Neutrophil (primary cell): ENCODE data around the gene TRAF3.
"Not testable (repeated sequence)": the region's sequence is repeated elsewhere in the genome, so short reads cannot be mapped to it uniquely, and the experiment has no call there.

Experiments used
- H3K27ac ChIP-seq: fragments of 200-600 bp; sonication (generic); 2 replicates; pipeline ENCODE4 v1.5.1; 2016; ENCODE audit warnings: mild to moderate bottlenecking, moderate library complexity
- H3K27me3 ChIP-seq: fragments of 200-600 bp; sonication (generic); 2 replicates; pipeline ENCODE4 v1.6.0; 2016; ENCODE audit warnings: mild to moderate bottlenecking
- H3K36me3 ChIP-seq: fragments of 200-600 bp; sonication (generic); 2 replicates; pipeline ENCODE4 v1.5.1; 2017
- H3K4me1 ChIP-seq, 2 experiments: fragments of 200-600 bp in 1 of 2; sonication (generic) in 1 of 2; 1 replicate in 1 of 2; 2 replicates in 1 of 2; pipeline versions ENCODE4 v1.5.1 to v1.6.1; 2013 to 2016; ENCODE audit warnings: low read depth in 1 of 2, low read length in 1 of 2, mild to moderate bottlenecking in 1 of 2, moderate library complexity in 1 of 2; ENCODE audit not compliant: control insufficient read depth in 1 of 2, insufficient read depth in 1 of 2
- H3K4me3 ChIP-seq, 2 experiments: fragments of 200-600 bp in 1 of 2; sonication (generic) in 1 of 2; 1 replicate in 1 of 2; 2 replicates in 1 of 2; pipeline ENCODE4 v1.5.1; 2013 to 2016; ENCODE audit warnings: low read depth in 1 of 2, low read length in 1 of 2, mild to moderate bottlenecking in 1 of 2, moderate library complexity in 1 of 2
- H3K9me3 ChIP-seq: fragments of 200-600 bp; sonication (generic); 2 replicates; pipeline ENCODE4 v1.5.1; 2016
- TF ChIP-seq, protein P1 (sequence below): fragments of 200-600 bp; sonication (generic); IDR thresholded peaks from 2 replicates; pipeline ENCODE4 v1.5.1; 2016; ENCODE audit warnings: antibody characterized with exemption

TRAF3 gene

GRCh38 chr14:102817942-102818940, 41.0 kb downstream of the TRAF3 start:
- H3K9me3 ChIP-seq, result no peaks in the 10 kb centered on the region
- H3K4me1 ChIP-seq, result peaks cover 8 to 21% of the 10 kb centered on the region in 2 experiments
- no peaks in the 10 kb centered on the region for H3K27me3 ChIP-seq
- TF ChIP-seq, protein P1, sequence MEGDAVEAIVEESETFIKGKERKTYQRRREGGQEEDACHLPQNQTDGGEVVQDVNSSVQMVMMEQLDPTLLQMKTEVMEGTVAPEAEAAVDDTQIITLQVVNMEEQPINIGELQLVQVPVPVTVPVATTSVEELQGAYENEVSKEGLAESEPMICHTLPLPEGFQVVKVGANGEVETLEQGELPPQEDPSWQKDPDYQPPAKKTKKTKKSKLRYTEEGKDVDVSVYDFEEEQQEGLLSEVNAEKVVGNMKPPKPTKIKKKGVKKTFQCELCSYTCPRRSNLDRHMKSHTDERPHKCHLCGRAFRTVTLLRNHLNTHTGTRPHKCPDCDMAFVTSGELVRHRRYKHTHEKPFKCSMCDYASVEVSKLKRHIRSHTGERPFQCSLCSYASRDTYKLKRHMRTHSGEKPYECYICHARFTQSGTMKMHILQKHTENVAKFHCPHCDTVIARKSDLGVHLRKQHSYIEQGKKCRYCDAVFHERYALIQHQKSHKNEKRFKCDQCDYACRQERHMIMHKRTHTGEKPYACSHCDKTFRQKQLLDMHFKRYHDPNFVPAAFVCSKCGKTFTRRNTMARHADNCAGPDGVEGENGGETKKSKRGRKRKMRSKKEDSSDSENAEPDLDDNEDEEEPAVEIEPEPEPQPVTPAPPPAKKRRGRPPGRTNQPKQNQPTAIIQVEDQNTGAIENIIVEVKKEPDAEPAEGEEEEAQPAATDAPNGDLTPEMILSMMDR, result no peak
- peak overlapping the region; percentile 21 for H3K27ac ChIP-seq
- H3K4me3 ChIP-seq, result no peak overlapping the region
- H3K36me3 ChIP-seq, result no peaks in the 10 kb centered on the region

- Histone ChIP-seq H3K4me3 (no peak overlapping the region), H3K27me3 (no peaks in the 10 kb centered on the region), H3K27ac (peak overlapping the region; percentile 17), H3K9me3 (no peaks in the 10 kb centered on the region), H3K4me1 (peaks cover 8 to 21% of the 10 kb centered on the region in 2 experiments), H3K36me3 (no peaks in the 10 kb centered on the region)
- TF ChIP-seq, protein P1, result no peak
These were observed 42.0 kb downstream of the TRAF3 start for GRCh38 chr14:102819176-102819628.

GRCh38 chr14:102819747-102820330, 42.6 kb downstream of the TRAF3 start:
- no peaks in the 10 kb centered on the region for H3K36me3 ChIP-seq
- no peaks in the 10 kb centered on the region for H3K9me3 ChIP-seq
- no peak overlapping the region for H3K27ac ChIP-seq
- H3K27me3 ChIP-seq, result no peaks in the 10 kb centered on the region
- TF ChIP-seq, protein P1, result no peak
- peaks cover 8 to 21% of the 10 kb centered on the region in 2 experiments for H3K4me1 ChIP-seq
- no peak overlapping the region for H3K4me3 ChIP-seq

DNA sequence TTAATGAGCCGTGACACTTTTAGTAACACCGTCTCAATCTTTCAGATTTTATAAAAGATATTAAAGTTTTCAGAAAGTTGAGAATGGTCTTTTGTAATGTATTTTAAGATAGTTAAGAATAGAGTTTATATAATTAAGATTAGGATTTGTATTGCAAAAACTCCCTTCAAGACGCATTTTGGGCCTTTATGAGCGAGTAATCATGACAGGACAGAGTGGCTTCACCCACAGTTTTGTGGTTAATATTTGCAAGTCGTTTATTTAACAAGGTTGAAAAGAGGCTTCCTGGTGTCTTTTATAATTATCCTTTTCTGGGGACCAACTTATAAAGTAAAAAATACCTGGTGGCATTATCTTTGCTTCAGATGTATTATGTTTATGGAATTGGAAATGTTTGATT, 44.0 kb downstream of the TRAF3 start:
- Histone ChIP-seq H3K4me1 (peaks cover 13 to 21% of the 10 kb centered on the region in 2 experiments), H3K9me3 (no peaks in the 10 kb centered on the region), H3K27me3 (no peaks in the 10 kb centered on the region), H3K27ac (no peak overlapping the region), H3K4me3 (no peak overlapping the region), H3K36me3 (peaks cover 2% of the 10 kb centered on the region)
- TF ChIP-seq, protein P1, result no peak

GRCh38 chr14:102822311-102822863, 45.1 kb downstream of the TRAF3 start:
- no peaks in the 10 kb centered on the region for H3K27me3 ChIP-seq
- H3K4me1 ChIP-seq, result peaks cover 13 to 14% of the 10 kb centered on the region in 2 experiments
- TF ChIP-seq, protein P1, result no peak
- H3K36me3 ChIP-seq, result peaks cover 10% of the 10 kb centered on the region
- H3K4me3 ChIP-seq, result no peak overlapping the region
- no peak overlapping the region for H3K27ac ChIP-seq
- H3K9me3 ChIP-seq, result no peaks in the 10 kb centered on the region

DNA sequence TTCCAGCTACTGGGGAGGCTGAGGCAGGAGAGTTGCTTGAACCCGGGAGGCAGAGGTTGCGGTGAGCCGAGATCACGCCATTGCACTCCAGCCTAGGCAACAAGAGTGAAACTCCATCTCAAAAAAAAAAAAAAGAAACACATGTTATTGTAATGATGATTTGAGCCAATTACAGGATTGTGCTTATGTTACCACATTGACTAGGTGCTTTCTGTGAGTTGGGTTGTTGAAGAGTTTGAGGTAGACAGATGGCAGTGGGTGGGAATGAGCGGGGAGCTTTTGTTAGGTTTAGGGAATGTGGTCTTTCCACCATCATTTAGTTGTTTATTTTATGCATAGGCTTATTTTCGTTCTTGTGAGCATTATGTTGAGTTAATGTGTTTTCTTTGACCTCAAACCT, 45.6 kb downstream of the TRAF3 start:
- not testable (repeated sequence) for H3K27ac ChIP-seq, H3K27me3 ChIP-seq, H3K4me3 ChIP-seq, H3K9me3 ChIP-seq, H3K36me3 ChIP-seq
- peaks cover 9 to 12% of the 10 kb centered on the region in 2 experiments for H3K4me1 ChIP-seq
